CD4-positive, alpha-beta T cell treated with Interleukin-2 at 100 ng/mL for 4 hours (primary cell): ENCODE measurements around the gene PON1.

Experiments
- DNase-seq: peaks from one replicate; pipeline ENCODE4 v3.0.0-alpha.2; 2020; ENCODE audit warnings: low spot score

PON1 gene

DNA sequence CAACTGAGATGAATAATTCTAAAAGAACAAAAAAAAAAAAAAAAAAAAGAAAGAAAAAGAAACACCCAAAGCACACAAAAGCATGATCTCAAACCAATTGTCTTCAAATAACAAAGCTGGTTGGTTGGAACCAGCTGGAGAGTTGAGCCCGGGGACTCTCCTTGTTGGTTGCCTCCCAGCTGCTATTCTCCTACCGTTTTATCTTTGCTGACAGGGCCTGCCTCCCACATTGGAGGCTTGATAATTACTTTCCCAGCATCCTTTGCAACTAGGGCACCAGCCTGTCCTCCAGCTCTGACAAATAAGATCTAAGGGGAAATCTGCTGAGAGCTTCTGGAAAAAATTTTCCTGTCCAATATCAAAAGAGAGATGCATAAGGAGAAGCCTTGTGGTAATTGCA, 6.8 kb downstream of the PON1 start:
- DNase-seq, result no peak

DNA sequence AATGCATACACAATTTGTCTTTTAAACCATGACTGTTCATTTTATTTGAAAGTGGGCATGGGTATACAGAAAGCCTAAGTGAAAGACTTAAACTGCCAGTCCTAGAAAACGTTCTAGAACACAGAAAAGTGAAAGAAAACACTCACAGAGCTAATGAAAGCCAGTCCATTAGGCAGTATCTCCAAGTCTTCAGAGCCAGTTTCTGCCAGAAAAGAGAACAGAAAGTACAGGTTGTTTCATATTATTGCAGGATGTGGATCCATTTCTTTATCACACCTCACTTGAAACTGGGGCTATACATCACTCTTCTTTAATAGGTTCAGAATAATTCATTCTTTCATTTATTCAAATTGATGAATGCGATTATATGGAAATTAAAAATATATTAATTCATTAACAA, 7.7 kb downstream of the PON1 start:
- DNase-seq, result no peak

DNA sequence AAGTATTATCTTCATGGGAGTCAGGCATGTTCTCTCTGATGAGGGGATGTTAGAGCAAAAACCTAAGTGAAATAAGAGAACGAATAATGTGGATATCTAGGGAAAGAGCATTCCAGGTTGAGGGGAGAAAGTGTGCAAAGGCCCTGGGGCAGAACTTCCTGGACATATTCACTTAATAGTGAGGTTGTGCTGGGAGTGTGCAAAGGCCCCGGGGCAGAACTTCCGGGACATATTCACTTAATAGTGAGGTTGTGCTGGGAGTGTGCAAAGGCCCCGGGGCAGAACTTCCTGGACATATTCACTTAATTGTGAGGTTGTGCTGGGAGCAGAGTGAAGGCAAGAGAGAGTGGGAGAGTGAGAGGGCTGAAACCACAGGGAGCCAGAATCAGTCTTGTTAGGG, 11.8 kb downstream of the PON1 start:
- DNase-seq, result no peak

DNA sequence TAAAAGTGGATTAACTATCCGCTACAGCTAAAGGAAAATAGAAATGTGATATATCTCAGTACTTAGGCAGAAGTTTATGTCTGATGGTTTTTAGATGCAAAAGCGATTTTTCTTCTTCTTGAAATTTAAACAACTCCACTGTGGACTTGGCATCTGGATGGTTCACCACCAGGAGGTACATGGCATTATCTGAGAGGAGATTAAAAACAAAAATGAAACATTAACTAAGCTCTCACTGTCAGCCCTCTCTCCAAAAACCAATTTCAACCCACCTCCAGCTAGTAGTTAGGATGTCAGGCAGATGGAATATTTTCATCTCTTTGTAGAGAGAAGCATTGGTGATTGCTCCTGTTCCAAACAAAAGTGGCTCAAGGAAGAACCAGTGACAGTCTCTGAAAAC, 12.9 kb downstream of the PON1 start:
- no peak for DNase-seq

DNA sequence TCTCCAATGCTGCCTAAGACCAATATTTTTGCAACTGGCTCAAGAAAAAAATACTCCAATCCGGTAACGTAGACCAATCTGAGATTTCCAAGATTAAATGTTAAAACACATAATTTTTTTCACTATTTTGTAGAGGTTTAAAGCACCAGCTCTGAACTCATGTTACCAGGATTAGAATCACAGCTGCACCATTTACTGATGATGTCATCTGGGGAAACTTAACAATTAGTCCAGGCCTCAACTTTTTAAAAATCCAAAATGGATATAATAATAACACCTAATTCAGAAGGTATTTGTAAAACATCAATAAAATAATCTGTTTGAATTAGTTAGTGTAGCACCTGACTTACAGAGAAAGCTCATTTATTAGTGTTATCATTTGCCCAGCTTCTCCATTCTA, 14.4 kb downstream of the PON1 start:
- no peak for DNase-seq

DNA sequence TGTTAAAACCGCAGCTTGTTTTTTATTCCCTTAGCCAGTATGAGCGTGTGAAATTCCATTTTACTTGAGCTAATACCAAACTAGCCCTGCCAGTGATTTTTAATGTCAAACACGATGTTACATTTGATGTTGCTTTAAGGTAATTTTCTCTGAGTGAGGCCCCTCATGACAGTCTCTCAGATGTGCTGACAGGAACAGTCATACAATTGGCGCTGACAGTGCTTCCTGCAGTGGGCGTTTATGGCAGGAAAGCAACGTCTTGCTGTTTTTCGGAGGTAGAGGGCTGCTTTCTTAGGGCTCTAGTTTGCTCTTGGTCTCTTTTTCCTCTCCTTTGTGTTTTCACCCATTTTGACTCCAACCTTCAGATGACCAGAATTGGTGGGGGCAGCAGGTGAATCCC, 19.3 kb downstream of the PON1 start:
- no peak for DNase-seq

DNA sequence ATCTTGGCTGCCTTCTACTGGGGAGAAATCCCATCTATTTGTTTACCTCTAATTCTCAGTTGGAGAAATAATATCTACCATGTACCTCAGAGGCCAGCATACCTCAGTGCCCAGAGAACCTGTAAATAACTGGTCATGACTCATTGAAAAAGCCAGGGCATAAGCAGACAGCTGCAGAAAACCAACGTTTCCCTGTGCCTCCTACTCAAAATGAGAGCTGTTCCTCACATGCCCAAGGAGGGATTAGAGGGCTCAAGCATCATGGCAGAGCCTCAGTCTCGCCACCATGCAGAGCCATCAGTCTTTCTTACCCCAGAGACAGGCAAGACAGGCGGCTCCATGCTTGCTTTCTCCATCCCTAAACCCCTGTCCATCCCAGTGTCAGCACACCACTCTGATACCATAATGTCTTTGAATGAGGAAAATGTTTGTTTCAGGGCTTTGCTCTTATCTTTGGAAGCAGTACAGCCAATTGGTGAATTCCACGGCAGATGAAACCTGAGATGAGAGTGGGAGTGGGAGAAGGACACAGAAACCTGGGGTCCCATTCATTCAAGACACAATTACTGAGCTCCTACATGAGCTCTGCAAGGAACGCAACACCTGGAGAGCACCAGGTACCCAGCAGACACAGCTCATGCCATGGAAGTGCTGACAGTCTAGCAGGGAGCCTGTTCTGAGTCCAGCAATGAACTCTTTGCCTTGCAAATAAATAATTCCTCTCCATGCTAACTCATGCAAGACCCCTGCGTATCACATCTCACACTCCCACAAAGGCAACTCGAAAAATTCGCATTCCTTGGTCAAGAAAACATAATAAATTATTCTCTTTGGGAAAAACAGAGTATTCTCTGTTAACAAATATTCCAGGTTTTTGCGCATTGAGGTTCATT, 21.1 kb downstream of the PON1 start:
- DNase-seq, result no peak

DNA sequence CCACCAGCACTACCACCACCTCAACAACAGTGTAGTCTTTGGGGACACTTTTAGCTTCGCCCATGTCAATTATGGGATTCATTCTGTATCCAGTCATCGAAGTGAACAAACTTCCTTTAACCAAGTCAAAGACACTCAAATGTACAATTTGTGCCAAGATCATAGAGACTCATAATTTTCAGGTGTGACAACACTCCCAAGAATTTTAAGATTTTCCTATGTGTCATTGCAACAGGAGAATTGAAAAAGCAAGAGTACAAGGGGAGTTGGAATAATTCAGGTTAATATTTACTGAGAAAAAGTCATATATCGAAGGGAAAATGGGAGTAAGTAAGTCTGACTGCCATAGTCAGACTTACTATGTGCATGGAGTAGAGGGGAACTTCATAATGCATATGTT, 26.2 kb downstream of the PON1 start:
- DNase-seq, result no peak

DNA sequence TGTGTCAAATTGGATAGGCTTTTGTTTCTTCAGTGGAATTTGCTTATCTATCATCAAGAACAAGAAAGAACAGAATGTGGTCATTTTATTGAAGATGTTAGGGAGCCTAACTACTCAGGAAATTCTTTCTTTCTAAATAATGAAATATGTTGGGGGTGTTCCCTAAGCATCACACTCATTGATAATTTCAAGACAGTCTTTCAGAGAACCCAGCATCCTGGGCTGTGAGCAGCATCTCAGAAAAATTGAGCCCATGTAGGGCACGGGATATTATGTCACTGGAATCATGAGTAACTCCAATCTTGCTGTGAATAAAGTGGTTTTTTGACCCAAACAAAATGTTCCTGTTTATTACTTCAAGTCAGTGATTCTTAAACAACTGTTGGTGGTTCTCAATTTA, 27.3 kb downstream of the PON1 start:
- no peak for DNase-seq

DNA sequence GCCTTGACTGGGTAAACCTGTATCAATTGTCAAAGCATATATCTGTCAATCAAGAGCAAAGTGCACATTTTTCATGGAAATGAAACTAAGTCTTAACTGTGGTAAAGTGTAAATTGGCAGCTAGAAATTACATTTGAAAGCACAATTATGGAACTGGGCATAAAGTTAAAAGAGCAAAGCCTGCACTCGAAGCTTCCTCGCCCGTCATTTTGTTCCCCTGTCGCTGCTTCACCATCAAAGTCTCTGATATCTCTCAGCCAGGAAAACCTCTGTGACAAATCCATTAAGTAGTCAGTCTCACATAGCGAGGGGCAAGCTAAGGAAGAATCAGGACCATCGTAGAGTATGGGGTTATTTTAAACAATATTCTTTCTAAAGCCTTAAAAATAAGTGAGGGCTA, 27.9 kb downstream of the PON1 start:
- no peak for DNase-seq

DNA sequence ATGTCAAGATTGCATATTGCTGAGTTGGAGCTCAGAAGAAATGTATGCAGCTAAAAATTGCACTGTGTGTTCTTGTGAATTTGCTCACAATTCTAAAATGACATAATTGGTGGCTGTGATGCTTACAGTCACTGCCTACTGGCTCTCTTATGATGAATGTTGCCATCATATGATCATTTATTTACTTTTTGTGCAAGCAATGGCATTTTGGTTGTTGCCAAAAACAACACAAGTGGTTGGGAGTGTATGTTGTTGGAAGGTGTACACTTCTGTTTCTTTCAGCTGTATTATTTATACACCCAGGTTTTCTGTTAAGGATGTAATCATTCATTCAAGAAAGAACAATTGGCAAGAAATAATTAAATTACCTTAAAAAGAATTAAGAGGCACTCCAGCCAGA, 28.9 kb downstream of the PON1 start:
- DNase-seq, result no peak

DNA sequence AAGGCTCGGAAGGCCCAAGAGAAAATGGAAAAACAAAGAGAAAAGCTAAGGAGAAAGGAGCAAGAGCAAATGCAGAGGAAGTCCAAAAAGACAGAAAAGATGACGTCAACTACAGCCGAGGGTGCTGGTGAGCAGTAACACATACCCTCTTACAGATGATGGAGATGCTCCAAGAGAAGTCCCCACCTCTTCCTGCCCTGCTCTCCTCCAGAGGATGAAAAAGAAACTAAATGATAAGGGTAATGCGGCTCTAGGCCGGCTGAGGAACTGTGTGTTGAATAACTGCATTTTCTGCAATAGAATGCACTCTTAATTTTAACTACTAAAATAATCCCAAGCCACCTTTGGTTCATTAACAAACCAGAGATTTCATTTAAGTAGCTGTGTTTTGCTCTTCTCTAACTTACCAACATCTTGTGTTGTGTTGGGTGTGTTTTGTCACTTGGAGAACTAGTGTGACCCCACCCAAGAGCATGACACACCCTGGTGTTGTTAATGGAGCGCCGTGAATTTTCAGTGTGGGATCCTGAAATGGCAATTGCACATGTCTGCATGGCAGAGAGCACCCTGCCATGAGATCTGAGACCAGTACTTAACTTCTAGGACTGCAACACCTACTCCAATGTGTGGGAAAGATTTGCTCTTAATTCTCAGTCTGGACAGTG, 34.0 kb downstream of the PON1 start:
- no peak for DNase-seq

DNA sequence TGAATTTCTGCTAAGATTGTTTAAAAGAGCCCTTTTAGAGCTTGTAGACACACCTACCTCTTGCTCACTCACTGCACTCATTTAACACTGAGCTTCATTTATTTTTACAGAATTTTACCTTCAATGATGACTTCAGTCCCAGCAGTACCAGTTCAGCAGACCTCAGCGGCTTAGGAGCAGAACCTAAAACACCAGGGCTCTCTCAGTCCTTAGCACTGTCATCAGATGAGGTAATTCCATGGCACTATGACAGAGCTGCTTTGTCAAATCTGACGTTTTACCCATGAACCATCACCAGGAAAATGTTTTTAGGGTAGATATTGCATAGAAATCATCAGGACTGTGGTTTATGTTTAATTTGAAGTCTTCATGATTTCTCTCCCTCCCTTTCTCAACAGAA, 38.2 kb downstream of the PON1 start:
- DNase-seq, result no peak

DNA sequence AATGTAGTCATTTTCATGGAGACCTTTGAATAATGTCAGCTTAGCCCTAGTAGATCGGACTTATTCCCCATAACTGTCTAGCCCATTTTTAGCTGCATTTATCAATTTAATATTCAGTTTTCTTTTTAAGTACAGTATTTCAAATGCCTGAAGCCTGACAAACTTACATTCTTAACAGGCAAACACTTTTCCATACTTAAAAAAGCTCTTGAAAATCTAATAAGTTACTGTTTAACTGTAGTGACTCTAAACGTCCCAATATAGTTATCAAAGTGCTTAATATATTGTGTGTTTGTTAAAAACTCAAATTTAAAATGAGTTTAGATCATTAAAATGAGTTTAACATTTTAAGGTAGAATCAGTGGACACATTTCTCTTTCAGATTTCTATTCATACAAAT, 44.9 kb downstream of the PON1 start:
- no peak for DNase-seq

DNA sequence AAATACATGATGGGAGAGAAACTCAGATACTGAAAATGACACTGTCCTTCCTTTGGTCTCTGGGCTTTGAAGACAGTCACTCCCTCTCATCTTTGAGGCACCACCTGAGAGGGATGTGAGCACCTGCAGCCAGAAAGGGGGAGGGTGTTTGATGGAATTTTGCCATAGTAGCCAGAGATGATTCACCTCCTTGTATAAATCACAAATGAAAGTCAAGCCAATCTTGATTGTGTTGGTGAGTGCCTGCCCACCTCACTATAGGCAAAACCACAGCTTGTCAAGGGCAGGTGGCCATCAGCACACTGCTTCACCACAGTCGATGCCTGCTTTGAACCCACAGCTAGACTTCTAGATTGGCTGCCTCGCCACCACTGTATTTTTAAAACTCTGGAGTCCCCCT, 48.2 kb downstream of the PON1 start:
- no peak for DNase-seq

DNA sequence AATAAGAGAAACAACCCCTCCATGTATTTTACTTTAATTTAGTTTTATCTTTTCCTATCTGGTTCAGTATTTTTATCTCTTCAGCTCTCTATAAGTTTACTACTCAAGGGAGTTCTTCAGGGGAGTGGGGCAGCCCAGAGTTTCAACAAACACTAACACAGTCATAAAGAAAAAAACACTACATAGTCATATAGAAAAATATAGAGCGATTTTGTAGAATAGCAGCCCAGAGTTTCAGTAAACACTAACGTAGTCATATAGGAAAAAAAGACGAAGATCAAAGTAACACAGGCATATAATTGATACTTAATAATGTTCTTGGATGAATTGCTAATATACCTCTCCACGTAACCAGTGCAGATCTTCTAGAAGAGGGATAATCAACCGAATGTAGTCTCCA, 54.7 kb downstream of the PON1 start:
- DNase-seq, result no peak

DNA sequence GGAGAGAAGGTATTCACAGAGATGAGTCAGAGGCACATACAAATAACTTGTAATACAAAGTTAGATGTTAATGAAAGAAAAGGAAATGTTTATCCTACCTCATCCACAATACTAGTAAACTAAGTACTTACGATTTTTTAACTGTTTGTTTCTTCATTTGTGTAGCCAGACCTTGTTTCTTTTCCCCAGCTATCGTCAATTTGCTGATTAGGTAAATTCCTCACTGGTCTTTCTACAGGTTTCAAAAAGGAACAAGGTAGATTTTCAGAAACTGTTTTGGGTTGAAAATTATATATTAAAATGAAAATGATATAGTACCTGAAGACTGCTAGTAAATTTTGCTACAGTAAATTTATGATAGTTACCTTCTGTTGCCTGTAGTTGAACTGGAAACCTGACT, 56.6 kb downstream of the PON1 start:
- no peak for DNase-seq

DNA sequence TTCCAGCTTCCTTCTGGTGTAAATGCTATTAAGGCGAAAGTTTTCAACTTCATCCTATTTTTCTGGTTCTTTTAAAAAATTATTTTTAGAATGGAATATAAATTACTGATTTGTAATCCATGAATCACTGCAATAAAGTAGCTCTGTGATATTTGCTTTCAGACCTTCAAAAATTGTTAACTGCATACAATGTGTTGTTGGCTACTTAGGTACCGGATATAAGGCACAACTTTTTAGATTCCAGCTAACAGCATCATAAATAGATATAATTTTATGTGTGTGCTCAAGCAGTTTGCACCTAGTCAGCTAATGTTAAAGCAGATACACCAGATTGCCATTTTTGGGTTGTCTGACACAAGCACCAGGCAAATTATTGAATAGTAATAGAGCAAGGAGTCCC, 58.7 kb downstream of the PON1 start:
- DNase-seq, result no peak

DNA sequence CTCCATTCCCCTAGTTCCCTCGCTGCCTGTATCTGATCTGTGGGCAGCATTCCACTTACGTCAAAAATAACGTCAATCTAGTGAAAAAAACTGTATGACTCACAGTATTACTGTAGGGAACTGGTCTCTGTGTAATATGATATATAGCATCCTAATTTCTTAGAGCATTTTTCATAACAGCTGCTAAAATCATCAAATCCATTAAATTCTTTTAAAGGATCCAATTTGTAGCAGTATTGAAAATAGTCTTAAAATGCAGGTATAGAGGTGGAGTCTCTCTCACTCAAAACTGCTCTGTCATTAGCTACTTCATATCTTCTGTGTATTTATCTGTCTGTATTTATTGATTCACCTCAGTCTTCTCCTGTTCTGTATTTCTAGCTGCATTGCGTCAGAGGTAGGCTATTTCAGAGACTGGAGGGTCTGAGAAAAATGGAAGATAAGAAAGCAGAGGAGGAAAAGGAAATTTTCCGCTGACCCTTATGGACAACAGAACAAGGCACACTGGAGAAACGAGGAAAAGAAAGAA, 59.9 kb downstream of the PON1 start:
- DNase-seq, result no peak

DNA sequence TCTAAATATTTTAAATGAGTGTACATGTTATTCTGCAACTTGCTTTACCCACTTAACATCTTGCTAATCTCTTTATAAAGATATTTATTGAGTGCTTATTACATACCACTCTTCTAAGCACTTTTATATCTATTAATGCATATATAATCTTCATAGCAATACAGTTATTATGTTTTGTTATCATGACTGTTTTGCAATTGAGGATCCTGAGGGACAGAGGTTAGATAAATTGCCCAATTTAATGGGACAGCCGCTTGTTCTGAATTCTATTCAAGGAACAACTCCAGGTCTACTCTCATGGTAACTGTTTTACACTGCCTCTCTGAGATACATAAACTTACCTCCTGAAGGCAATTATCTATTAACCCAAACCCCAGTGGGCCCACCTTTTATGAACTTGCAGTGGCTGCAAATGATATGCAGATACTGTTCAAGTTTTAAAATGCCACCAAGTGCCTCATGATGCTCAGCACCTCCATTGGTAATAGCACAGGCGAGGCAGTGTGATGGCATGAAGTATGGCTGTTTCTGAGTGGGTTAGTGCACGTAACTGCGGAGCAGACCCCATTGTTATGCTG, 60.5 kb downstream of the PON1 start:
- DNase-seq, result no peak

DNA sequence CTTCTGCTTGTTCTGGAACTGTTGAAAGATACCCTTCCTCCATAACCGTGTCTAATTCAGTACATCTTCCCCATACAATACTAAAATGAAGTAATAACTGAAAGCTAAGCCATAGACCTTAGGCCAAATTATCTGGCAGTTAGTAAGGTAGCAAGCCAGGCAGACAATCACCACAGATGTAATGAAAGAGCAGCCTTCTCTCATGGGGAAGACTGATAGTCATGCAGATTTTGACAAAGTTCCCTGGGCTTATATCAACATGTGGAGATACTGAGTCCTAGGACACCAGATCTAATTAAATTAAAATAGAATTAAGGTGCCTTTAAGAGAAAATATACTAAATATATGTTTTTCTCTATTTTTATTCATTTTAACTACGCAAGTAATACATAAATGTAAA, 61.5 kb downstream of the PON1 start:
- DNase-seq, result no peak

DNA sequence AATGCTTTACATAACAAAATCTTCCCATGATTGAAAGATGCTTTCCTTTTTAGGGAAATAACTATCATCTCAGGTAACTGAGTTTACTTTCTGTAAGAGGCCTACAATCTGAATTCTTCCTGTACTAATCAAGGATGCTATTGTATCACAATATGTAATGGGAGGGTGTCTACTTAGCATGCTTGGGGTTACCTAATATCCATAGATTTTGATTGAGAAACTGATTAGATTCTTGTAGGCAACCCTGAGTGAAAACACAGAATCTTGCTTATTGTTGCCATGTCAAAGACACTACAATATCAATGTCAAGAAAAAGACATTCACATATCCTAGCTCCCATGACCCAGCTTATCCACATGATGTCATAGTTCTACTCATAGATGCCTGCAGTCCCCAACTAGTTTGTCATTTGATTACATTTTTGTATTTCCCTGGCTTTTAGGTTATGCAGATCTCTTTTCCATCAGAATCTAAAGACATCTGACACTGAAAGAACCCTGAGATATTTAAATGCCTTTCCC, 62.4 kb downstream of the PON1 start:
- no peak for DNase-seq

DNA sequence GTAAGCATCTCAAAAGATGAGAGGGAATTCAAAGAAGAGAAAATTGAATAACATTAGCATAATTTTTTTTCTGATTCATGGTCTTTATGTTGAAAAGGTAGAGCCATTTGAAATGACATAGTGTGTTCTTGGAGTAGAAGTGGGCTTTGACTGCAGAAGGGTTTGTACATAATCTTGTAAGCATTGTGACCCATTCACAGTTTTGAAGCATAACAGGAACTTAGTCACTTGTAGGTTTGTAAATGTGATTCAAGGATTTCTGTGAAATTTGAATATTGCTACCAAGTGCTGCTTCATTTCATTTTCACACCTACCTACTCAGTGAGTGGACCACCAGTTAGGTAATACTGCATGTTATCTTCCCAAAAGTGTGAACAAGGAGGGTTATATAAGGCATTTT, 68.6 kb downstream of the PON1 start:
- DNase-seq, result no peak
